Esophagus muscularis mucosa (tissue), 4 donors: ENCODE data around the gene SZRD1. TPM values are rescaled to one million over a fixed set of nuclear protein-coding genes. Genes with fewer than 3 reads are reported as not detected.

Source experiments
- DNase-seq: peaks from one replicate; pipeline ENCODE4 v3.0.0-alpha.2; 2017; ENCODE audit errors: extremely low spot score
- H3K27ac ChIP-seq, 4 donors: fragments of 200-600 bp; sonication (generic); replicated peaks in 1 of 4; 1 replicate in 3 of 4; 2 replicates in 1 of 4; pipeline ENCODE4 v1.5.1; 2016 to 2019; ENCODE audit warnings: mild to moderate bottlenecking in 1 of 4
- H3K27me3 ChIP-seq, 4 donors: fragments of 200-600 bp; sonication (generic); one replicate each; pipeline versions ENCODE4 v1.5.1 to v1.6.0; 2016 to 2019
- H3K36me3 ChIP-seq, 4 donors: fragments of 200-600 bp; sonication (generic); one replicate each; pipeline ENCODE4 v1.5.1; 2016 to 2019
- H3K4me1 ChIP-seq, 4 donors: fragments of 200-600 bp; sonication (generic); one replicate each; pipeline ENCODE4 v1.5.1; 2016 to 2019
- H3K4me3 ChIP-seq, 4 donors: fragments of 200-600 bp; sonication (generic); 1 replicate in 2 of 4; 2 replicates in 2 of 4; pipeline ENCODE4 v1.5.1; 2016 to 2019; ENCODE audit warnings: mild to moderate bottlenecking in 4 of 4, moderate library complexity in 1 of 4
- H3K9me3 ChIP-seq, 4 donors: fragments of 200-600 bp; sonication (generic); 1 replicate in 3 of 4; 2 replicates in 1 of 4; pipeline ENCODE4 v1.5.1; 2016 to 2019
- EP300 ChIP-seq: sonication (generic); formaldehyde crosslinking; IDR thresholded peaks from one replicate; pipeline ENCODE4 v1.6.1; 2017; ENCODE audit warnings: antibody characterized with exemption
- POLR2A ChIP-seq: fragments of 450-650 bp; IDR thresholded peaks from one replicate; pipeline ENCODE4 v1.6.1; 2017; ENCODE audit warnings: antibody characterized with exemption, moderate library complexity, mild to moderate bottlenecking, low read depth
- POLR2AphosphoS5 ChIP-seq, 2 donors: sonication (generic); formaldehyde crosslinking; IDR thresholded peaks; one replicate each; pipeline ENCODE4 v1.6.1; 2017; ENCODE audit warnings: antibody characterized with exemption in 2 of 2
- WGBS: methylation state at CpG from one replicate; pipeline ENCODE4 v1.1.5; 2018; 5-methylcytosine and 5-hydroxymethylcytosine counted together
- intact Hi-C: fragments of 100-400 bp; cut with DNase I; formaldehyde crosslinking; loops from one replicate; pipeline ENCODE4 v1.15.1; 2023
- total RNA-seq, 4 donors: library from RNA; depleted of rRNA; stranded (reverse); fragments of >200 nt; gene quantifications; one replicate each; pipeline versions ENCODE4 v1.1.0 to v1.2.1, GENCODE V29; 2016
- TF ChIP-seq, protein P1 (sequence below), 3 experiments: fragments of 200-600 bp in 2 of 3; fragments of 450-650 bp in 1 of 3; sonication (generic) in 2 of 3; IDR thresholded peaks; one replicate each; pipeline ENCODE4 v1.5.1; 2017 to 2019; ENCODE audit warnings: antibody characterized with exemption in 3 of 3, mild to moderate bottlenecking in 2 of 3, moderate library complexity in 1 of 3

The SZRD1 gene
- total RNA-seq, 4 donors from 2014 or later = 70.2 to 110 (median 98.3) TPM

DNA sequence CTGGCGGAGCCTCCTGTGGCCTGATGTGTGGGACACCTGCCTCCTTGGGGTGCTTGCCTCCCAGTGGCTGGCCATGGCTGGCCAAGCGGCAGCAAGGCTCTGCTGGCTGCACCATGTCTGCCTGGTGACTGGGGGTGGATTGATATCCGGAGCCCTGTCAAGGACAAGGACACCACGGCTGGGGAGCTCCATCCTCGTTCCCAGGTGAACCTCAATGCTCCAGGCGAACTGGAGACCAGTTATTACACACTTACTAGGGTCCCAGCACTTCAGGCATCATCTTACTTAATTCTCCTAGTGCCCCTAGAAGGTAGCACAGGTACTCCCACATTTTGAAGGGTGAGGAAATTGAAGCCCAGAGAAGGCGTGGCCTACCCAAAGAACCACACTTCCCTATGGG lies 55.0 kb downstream of the SZRD1 start:
- Histone ChIP-seq H3K27me3 (peaks cover 0 to 17% (median 0%) of the 10 kb centered on the region in 4 donors), H3K27ac (no peak overlapping the region), H3K4me1 (no peaks in the 10 kb centered on the region), H3K4me3 (no peak overlapping the region), H3K9me3 (no peaks in the 10 kb centered on the region), H3K36me3 (no peaks in the 10 kb centered on the region)
- intact Hi-C loops = no loop called here
- 89% methylated on average over 7 of the region's 7 CpGs for WGBS
- DNase-seq = no peak
- no peak for TF ChIP-seq EP300
- TF ChIP-seq, protein P1, sequence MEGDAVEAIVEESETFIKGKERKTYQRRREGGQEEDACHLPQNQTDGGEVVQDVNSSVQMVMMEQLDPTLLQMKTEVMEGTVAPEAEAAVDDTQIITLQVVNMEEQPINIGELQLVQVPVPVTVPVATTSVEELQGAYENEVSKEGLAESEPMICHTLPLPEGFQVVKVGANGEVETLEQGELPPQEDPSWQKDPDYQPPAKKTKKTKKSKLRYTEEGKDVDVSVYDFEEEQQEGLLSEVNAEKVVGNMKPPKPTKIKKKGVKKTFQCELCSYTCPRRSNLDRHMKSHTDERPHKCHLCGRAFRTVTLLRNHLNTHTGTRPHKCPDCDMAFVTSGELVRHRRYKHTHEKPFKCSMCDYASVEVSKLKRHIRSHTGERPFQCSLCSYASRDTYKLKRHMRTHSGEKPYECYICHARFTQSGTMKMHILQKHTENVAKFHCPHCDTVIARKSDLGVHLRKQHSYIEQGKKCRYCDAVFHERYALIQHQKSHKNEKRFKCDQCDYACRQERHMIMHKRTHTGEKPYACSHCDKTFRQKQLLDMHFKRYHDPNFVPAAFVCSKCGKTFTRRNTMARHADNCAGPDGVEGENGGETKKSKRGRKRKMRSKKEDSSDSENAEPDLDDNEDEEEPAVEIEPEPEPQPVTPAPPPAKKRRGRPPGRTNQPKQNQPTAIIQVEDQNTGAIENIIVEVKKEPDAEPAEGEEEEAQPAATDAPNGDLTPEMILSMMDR (IDR thresholded peaks at IDR 0.05) = no peak
- TF ChIP-seq POLR2A = no peak
- TF ChIP-seq POLR2AphosphoS5 (IDR thresholded peaks at IDR 0.05) = no peak

DNA sequence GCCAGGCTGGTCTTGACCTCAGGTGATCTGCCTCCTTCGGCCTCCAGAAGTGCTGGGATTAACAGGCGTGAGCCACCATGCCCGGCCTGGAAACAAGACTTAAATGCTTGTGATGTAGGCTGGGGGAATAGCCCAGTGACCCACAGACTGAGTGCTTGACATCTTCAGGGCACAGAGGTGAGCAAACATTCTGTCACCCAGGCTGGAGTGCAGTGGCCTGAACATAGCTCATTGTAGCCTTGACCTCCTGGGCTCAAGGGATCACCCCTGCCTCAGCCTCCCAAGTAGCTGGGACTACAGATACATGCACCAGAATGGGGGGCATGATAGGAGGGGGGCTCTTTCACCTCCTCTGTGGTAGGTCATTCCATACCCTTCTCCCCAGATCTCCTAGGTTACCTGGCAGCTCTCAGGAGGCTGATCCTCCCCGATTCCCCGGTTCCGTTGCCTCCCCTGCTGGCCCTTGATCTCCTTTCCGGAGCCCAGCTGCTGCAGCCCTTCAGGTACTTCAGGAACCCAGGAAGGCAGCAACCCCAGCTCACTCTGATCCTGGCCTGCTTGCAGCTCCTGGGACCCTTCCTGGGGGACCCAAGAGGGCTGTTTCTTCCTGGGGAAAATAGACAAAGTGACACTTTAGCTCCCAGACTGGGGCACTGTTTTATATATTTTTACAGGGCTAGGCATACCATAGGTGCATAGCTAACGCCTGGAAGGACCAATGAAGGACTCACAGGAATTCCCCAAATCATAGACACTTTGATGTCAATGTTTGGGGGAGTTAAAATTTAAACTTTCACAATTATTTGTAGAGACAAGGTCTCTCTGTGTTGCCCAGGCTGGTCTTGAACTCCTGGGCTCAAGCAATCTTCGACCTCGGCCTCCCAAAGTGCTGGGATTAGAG lies 58.3 kb downstream of the SZRD1 start:
- no peak overlapping the region for H3K4me3 ChIP-seq
- intact Hi-C loops = no loop called here
- no peaks in the 10 kb centered on the region for H3K36me3 ChIP-seq
- H3K9me3 ChIP-seq = no peaks in the 10 kb centered on the region
- H3K4me1 ChIP-seq = no peaks in the 10 kb centered on the region
- no peak overlapping the region for H3K27ac ChIP-seq
- no peak for DNase-seq
- WGBS = 86% methylated on average over 10 of the region's 10 CpGs
- H3K27me3 ChIP-seq = peaks cover 0 to 9% (median 0%) of the 10 kb centered on the region in 4 donors
- TF ChIP-seq POLR2AphosphoS5 (IDR thresholded peaks at IDR 0.05) (no peak), EP300 (no peak), POLR2A (no peak)
- TF ChIP-seq, protein P1 (IDR thresholded peaks at IDR 0.05) = no peak

DNA sequence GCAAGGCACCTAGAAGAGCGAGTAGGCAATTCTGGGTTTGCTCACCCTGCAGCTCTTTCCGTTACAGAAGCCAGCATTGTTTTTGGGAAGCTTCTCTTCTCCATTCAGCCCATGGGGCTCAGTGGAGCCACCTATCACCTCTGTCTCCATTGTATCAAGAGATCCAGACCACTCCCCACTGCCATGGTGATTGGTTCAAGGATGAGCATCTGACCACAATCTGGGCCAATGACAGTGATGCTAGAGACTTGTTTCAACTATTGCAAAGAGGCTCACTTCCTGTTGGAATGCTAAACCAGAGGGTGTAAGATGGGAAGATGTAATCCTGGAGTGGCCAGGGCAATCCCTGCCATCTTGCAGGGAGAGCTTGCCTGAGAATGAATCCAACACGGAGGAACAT lies 63.6 kb downstream of the SZRD1 start:
- Histone ChIP-seq H3K36me3 (no peaks in the 10 kb centered on the region), H3K9me3 (no peaks in the 10 kb centered on the region), H3K27me3 (peaks cover 0 to 4% (median 0%) of the 10 kb centered on the region in 4 donors), H3K4me1 (no peaks in the 10 kb centered on the region), H3K4me3 (no peak overlapping the region), H3K27ac (no peak overlapping the region)
- WGBS = 78% methylated on average over 3 of the region's 3 CpGs
- intact Hi-C loops = no loop called here
- no peak for DNase-seq
- no peak for TF ChIP-seq POLR2AphosphoS5 (IDR thresholded peaks at IDR 0.05)
- TF ChIP-seq POLR2A = no peak
- no peak for TF ChIP-seq EP300
- TF ChIP-seq, protein P1 (IDR thresholded peaks at IDR 0.05) = no peak

DNA sequence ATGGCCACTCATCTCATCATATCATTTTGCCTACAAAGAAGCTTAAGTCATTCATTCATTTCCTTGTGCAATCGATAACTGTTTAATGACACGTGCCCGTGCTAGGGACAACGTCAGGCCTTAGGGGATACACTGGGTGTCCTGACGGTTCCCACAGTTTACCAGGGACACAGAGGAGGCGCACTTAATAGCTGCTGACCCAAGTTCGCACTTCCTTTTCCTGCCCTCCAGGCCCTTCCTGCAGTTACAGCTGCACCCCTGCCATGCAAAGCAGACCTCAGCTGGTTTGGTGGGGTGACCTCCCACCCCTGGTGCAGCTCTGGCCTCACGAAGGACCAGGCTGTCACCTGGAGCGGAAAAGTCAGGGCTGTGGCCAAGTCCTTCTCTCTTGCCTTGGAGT lies 66.0 kb downstream of the SZRD1 start:
- Histone ChIP-seq H3K27me3 (peaks cover 0 to 4% (median 0%) of the 10 kb centered on the region in 4 donors), H3K4me1 (no peaks in the 10 kb centered on the region), H3K4me3 (no peak overlapping the region), H3K9me3 (no peaks in the 10 kb centered on the region), H3K27ac (no peak overlapping the region), H3K36me3 (no peaks in the 10 kb centered on the region)
- TF ChIP-seq EP300 = no peak
- no peak for TF ChIP-seq POLR2A
- TF ChIP-seq, protein P1 (IDR thresholded peaks at IDR 0.05) = no peak
- no peak for TF ChIP-seq POLR2AphosphoS5 (IDR thresholded peaks at IDR 0.05)
- 66% methylated on average over 9 of the region's 9 CpGs for WGBS
- DNase-seq = no peak
- intact Hi-C loops = no loop called here
